Activated naive CD8-positive, alpha-beta T cell treated with anti-CD3 and anti-CD28 coated beads, Interleukin-2, amount 50 U/mL, for 16 hours (primary cell): ENCODE data around the gene CERS2.
A peak's percentile ranks its signal among the peaks of the same experiment; 100 is the strongest.

ENCODE experiments used
- DNase-seq: peaks from one replicate; pipeline ENCODE4 v3.0.0-alpha.2; 2020; ENCODE audit warnings: low read depth, low spot score

CERS2 gene

GRCh38 chr1:150974580-150975478 is at the start of gene CERS2:
Gene CERS2 (minus strand): TSS chr1:150974835. CDS start chr1:150969090, 5,745 bp downstream.
- peak; percentile 34 for DNase-seq

DNA sequence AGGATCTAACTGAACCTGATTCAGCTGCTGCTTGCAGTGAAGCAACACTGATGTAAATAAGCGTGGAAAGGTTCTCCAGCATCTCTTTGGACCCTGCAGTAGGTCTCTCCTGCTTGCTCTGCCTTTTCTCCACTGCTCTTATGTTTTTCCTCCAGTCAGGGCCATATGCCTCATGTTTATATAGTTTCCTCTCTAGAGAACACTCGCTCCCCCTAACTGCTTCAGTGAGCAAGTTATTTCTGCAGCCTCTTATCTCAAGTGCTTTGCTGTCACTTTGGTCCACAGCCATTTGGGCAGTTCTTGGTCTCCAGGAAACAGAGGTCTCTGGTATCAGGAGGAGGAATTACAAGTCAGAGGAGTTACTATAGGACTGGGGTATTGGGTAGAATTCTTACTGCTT is 38.9 kb upstream of the CERS2 start:
- no peak for DNase-seq

DNA sequence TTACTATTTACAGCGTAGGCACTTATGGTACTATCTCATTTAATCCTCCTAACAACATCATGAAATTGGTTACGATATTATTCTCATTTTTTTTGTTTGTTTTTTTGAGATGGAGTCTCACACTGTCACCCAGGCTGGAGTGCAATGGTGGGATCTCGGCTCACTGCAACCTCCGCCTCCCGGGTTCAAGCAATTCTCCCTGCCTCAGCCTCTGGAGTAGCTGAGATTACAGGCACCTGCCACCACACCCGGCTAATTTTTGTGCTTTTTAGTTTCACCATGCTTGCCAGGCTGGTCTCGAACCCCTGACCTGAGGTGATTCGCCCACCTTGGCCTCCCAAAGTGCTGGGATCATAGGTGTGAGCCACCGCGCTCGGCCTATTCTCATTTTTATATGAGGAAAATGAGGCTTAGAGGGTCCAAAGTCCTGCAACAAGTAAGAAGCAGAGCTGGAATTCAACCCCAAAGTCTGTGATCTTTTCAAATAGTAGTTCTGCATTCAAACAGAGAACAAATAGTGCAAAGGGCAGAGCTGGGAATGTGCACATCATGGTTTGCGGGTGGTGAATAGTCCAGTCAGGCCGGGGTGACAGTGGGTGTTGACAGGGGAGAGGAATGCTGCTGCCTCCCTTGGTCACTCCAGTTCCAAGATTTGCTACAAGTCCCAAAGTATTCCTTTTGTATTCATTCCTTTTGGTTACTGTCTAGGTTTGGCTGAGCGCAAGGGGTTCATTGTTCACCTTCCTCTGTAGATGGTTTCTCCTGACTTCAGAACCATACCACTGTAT is 38.2 kb upstream of the CERS2 start:
- DNase-seq: no peak

DNA sequence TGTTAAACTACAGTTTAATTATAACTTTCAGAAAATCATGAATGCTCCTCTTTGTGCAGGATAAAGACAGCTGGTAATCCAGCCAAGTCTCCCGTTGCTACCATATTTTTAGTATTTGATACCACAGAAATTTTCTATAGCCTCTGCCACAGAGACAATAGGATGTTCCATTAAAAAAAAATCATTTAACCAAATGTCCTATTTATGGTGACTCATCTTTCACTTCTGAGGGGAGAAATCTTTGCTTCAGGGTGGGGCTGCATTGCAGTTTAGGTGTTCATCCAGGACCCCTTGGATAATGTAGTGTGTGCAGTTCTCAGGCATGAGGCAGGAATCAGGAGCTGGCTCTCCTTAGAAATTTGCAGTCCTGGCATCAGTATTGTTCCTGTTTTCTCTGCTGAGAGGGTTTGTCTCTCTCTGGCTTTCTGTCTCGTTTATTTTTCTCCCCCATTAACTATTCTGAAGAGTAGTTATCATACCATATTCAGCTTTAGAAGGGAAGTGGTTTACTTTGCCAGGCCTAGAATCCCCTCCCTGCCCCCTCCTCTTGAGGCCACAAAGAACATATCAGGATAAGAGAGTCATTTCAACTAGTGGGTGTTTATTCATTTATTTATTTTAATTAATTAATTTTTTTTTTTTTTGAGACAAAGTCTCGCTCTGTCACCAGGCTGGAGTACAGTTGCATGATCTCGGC is 36.7 kb upstream of the CERS2 start:
- DNase-seq: no peak

- DNase-seq: no peak
Observed at GRCh38 chr1:151010346-151010726, 35.7 kb upstream of the CERS2 start.

GRCh38 chr1:151009674-151010345 is 35.2 kb upstream of the CERS2 start:
- no peak for DNase-seq

GRCh38 chr1:151009206-151009587 is 34.6 kb upstream of the CERS2 start:
- no peak for DNase-seq

DNA sequence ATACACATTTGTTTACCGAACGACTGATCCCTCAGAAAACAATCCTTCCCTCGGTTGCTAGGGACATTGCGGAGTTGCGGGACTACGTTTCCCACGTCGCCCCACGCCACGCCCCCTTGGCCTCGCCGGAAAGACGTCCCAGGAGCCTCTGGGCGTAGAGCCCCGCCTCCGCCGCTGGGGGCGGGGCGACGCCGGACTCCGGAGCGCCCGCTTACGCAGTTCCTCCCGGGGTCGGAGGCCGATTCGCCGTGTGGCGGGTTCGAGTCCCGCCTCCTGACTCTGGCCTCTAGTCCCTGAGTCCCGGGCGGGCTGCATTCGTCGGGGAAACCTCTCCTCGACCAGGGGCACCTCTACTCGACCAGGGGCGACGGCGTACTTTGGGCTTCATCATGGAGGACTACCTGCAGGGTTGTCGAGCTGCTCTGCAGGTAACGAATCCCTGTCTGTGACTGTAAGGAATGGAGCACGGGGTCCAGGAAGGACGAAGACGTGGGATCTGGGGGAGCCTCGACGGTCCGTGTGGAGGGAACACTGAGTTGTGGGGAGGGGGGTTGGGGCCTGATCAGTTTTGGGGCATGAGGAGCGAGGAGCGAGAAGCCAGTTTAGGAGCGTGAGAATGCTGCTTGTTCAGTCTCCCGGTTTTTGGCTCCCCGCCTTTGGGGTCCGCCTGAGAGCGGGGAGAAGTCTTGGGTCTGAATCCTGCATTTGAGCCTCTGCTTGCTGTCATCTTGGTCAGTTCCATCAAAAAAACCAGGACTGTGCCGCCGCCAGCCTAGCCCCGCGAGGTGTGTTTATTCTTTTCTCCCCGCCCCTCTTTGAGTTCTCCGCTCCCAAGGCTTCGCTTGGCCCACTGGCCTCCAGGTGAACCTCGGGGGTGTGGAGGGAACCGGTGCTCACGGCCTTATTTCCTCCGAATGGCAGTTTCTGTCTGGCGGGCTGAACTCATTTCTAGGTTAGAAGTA is 33.9 kb upstream of the CERS2 start, which contains the start of gene PRUNE1:
Gene PRUNE1, plus strand, starts transcription at position 206 of the 962 bp plus-strand sequence. Its CDS starts 184 bp downstream, at position 390.
- DNase-seq: peak; percentile 86

- DNase-seq: no peak
Observed at GRCh38 chr1:151007853-151008243, 33.2 kb upstream of the CERS2 start.

DNA sequence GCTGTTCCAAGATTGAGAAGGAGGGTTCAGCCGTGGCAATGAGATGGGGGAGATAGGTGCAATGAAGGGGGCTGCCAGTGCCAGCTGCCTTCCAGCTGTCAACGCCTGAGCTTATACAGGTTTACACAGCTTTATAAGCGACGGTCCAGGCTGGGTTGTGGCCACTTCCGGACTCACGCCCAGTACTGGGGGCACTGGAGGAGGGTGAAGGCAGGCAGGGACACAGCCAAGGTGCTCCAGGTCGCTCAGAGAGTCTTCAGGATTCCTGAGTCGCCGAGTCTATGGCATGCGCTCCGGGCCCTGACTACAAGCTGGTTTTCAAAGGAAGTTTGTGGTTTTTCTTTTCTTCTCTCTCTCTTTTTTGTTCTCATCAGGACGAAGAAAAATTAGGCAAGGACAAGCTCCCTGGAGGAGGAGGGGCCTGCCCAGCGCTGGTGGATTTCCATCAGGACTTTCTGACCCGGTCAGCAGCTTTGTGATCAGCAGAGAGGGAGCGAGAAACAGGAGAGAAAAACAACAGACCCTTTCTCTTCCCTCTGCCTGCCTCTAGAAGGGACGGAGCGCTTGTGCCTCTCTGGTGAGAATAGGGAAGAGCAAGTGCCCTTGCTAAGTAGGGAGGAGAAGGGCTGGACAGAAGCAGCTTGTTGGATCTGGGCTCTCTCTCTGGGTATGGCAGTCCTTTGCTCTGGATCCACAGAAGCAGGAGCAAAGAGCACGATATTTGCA is 31.9 kb upstream of the CERS2 start, which contains the start of gene MINDY1:
Gene MINDY1, minus strand, starts transcription at position 576 of the 726 bp plus-strand sequence. CDS start 4,285 bp downstream, outside the sequence.
- DNase-seq: no peak

DNA sequence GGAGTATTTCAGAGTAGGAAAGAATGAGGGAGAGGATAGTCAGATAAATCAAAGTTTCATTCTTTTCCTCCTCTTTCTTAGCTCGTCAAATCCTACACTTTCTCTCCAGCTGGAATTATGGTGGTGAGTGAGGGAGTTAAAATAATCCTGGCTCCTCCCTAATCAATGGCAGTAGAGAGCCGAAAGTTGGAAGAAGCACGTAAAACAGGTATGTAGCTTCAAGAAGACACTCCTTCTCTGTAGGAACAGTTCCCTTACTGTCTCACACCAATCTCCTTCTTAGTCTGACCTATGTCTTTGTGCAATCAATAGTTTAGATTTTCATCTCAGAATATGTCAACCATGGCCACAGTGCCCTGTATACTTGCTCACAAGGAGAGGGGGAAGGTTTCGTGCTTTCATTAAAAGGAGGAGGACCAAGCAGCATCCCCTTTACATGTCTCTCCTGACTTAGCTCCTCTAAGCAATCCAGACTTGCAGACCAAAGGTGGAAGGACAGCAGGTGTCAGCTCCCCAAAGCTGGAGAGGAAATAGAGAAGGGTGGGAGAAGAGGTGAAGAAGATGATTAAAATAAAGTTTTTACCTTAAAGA is 31.2 kb upstream of the CERS2 start:
- no peak for DNase-seq

- no peak for DNase-seq
Observed at GRCh38 chr1:151003180-151003579, 28.5 kb upstream of the CERS2 start.

DNA sequence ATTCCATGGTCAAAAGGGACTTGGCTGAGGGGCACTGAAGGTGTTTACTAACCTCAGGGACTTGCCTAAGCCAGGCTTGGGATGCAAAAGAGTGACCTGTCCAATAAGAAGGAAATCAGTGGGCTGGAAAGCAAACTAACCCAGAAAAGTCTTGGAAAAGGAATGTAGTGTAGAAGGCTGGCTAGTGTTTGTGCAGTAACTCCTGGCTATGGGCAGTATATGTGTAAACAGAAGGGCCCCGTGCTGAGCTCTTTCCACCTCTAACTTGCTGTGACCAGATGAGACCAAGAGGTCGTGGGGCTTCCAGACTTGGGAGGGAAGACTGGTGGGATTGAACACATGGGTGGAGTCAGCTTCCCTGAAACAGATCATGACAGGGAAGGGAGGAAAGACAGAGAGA is 28.0 kb upstream of the CERS2 start:
- DNase-seq: no peak

DNA sequence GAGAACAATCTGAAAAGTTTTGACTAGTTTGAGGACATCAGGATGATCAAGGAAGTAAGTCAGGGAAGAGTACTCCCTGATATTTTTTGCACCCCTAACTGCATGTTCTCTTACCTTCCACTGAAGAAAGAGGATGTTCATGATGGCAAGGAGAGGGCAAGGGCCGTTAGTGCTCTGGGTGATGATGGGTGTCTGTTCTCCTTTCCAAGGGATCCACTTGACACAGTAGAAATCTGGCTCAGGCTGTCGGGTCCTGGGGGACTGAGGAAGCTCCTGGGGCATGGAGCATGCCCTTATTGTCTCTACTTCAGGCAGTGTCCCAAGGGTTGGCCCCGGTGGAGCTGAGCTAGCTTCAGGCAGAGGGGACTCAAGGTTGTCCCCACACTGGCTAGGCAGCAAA is 27.4 kb upstream of the CERS2 start:
- no peak for DNase-seq

DNA sequence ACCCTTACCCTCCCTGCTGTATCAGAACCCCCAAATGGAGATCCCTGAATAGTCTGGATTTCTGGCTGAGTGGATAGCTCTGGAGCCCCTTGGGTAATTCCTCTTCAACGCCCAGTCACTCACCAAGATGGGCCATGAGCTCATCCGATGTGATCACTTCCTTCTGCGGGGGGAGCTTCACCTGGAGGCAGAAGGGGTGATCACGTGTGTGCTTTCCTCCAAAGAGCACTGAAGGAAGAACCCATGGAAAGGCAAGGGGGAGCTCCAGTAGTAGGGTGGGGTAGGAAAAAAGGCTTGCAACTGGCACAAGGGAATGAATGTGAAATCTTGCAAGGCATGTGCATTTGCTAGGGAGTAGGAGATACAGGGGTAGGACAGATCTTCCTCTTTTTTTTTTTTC is 27.0 kb upstream of the CERS2 start:
- no peak for DNase-seq

- DNase-seq: no peak
Observed at GRCh38 chr1:151000408-151000807, 25.8 kb upstream of the CERS2 start.

GRCh38 chr1:150999926-151000325 is 25.3 kb upstream of the CERS2 start:
- no peak for DNase-seq

DNA sequence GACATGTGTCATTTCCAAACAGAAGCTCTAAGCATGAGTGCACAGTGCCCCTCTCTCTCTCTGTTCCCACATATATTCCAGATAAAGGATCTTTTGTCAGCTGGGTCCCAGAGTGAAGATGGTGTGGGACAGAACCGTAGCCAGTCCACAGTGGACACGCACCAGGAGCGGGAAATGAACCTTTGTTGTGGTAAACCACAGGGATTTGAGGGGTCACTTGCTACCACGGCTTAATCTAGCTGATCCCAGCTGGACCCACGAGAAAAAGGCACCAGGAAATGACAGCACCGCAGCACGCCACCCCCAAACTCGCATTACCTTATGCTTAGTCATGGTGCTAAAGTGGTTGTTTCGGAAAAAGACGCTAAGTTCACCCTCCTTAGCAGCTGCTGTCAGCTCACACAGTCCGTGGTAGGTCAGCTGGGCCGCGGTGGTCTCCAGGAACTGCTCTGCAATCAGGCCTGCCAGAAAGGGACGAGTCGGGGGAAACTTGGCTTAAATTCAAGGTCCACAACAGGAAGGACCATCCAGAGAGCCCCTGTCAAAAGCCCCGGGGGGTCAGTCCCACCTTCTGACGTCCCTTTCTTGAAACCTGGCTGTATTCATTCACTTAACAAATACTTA is 24.5 kb upstream of the CERS2 start:
- DNase-seq: no peak

GRCh38 chr1:150997949-150998348 is 23.3 kb upstream of the CERS2 start:
- DNase-seq: no peak
